ENCODE measurements around the gene CTRL.

GRCh38 chr16:67948015-67948414 lies 16.4 kb upstream of the CTRL start:
- TF ChIP-seq POLR2A (IDR thresholded peaks at IDR 0.05) (no peak), CTCF (IDR thresholded peaks at IDR 0.05) (no peak)
